Loucy (cell line): ENCODE results near the gene SLC22A23.

ENCODE experiments used
- H2AFZ ChIP-seq: fragments of 200-600 bp; sonication (generic); 2 replicates; pipeline ENCODE4 v1.6.0; 2016; ENCODE audit warnings: antibody characterized with exemption, mild to moderate bottlenecking, low read length, moderate library complexity
- H3F3A ChIP-seq: fragments of 200-600 bp; 2 replicates; pipeline ENCODE4 v1.6.0; 2016; ENCODE audit warnings: antibody characterized with exemption, low read depth, mild to moderate bottlenecking
- H3K27me3 ChIP-seq: fragments of 200-600 bp; sonication (generic); 2 replicates; pipeline ENCODE4 v1.6.1; 2014; ENCODE audit warnings: low read length, mild to moderate bottlenecking; ENCODE audit not compliant: insufficient read depth, poor library complexity, severe bottlenecking
- H3K36me3 ChIP-seq: fragments of 200-600 bp; sonication (generic); 2 replicates; pipeline ENCODE4 v1.6.1; 2016; ENCODE audit warnings: low read length; ENCODE audit not compliant: insufficient read depth
- H3K4me1 ChIP-seq: fragments of 200-600 bp; sonication (generic); 2 replicates; pipeline ENCODE4 v1.5.1; 2014; ENCODE audit warnings: low read length, mild to moderate bottlenecking; ENCODE audit not compliant: insufficient read depth, poor library complexity, severe bottlenecking
- H3K4me2 ChIP-seq: fragments of 200-600 bp; sonication (generic); 2 replicates; pipeline ENCODE4 v1.6.0; 2014; ENCODE audit warnings: antibody characterized with exemption, low read length, low read depth, mild to moderate bottlenecking; ENCODE audit not compliant: poor library complexity, severe bottlenecking
- H3K4me3 ChIP-seq: fragments of 200-600 bp; sonication (generic); 2 replicates; pipeline ENCODE4 v1.5.1; 2014; ENCODE audit warnings: low read length, mild to moderate bottlenecking, mixed read lengths; ENCODE audit not compliant: poor library complexity, severe bottlenecking
- H3K79me2 ChIP-seq: fragments of 200-600 bp; sonication (generic); 2 replicates; pipeline ENCODE4 v1.6.1; 2014; ENCODE audit warnings: low read length; ENCODE audit not compliant: insufficient read depth
- H3K9ac ChIP-seq: fragments of 200-600 bp; sonication (generic); 2 replicates; pipeline ENCODE4 v1.6.0; 2014; ENCODE audit warnings: mild to moderate bottlenecking, low read depth, low read length, moderate library complexity; ENCODE audit not compliant: poor library complexity, severe bottlenecking
- H3K9me2 ChIP-seq: fragments of 200-600 bp; sonication (generic); replicated peaks from 2 replicates; pipeline ENCODE4 v1.6.1; 2016; ENCODE audit warnings: low read depth, low read length, mixed read lengths
- H3K9me3 ChIP-seq: fragments of 200-600 bp; sonication (generic); 2 replicates; pipeline ENCODE4 v1.6.1; 2014; ENCODE audit warnings: mild to moderate bottlenecking, antibody characterized with exemption, low read length, low read depth; ENCODE audit not compliant: insufficient read depth
- H4K20me1 ChIP-seq: fragments of 200-600 bp; sonication (generic); 2 replicates; pipeline ENCODE4 v1.6.0; 2014; ENCODE audit warnings: antibody characterized with exemption, low read length, mild to moderate bottlenecking; ENCODE audit not compliant: insufficient read depth, poor library complexity, severe bottlenecking
- CTCF ChIP-seq: fragments of 200-600 bp; sonication (generic); conservative IDR thresholded peaks from 2 replicates; pipeline ENCODE4 v1.5.1; 2014; ENCODE audit warnings: mild to moderate bottlenecking, antibody characterized with exemption, low read length
- EZH2phosphoT487 ChIP-seq: fragments of 200-600 bp; IDR thresholded peaks from 2 replicates; pipeline ENCODE4 v1.6.1; 2018; ENCODE audit warnings: antibody characterized with exemption, mild to moderate bottlenecking, moderate library complexity, borderline replicate concordance

Gene SLC22A23

GRCh38 chr6:3309391-3310050 is 147.3 kb downstream of the SLC22A23 start:
- no peak for TF ChIP-seq EZH2phosphoT487
- TF ChIP-seq CTCF: no peak
- no peak overlapping the region for H2AFZ ChIP-seq

GRCh38 chr6:3308106-3308505 is 148.7 kb downstream of the SLC22A23 start:
- no peaks in the 10 kb centered on the region for H3K9me2 ChIP-seq
- no peaks in the 10 kb centered on the region for H3K9me3 ChIP-seq
- no peak overlapping the region for H3K4me3 ChIP-seq
- H2AFZ ChIP-seq: no peak overlapping the region
- no peak overlapping the region for H3K4me2 ChIP-seq
- H3K36me3 ChIP-seq: no peaks in the 10 kb centered on the region
- H3K79me2 ChIP-seq: no peaks in the 10 kb centered on the region
- H3F3A ChIP-seq: no peaks in the 10 kb centered on the region
- H3K27me3 ChIP-seq: no peaks in the 10 kb centered on the region
- no peaks in the 10 kb centered on the region for H4K20me1 ChIP-seq
- no peak for TF ChIP-seq EZH2phosphoT487
- no peak for TF ChIP-seq CTCF
- H3K9ac ChIP-seq: no peak overlapping the region
- no peaks in the 10 kb centered on the region for H3K4me1 ChIP-seq

More at GRCh38 chr6:3309391-3310050, 147.3 kb downstream of the SLC22A23 start:
- no peak overlapping the region for H3K4me3 ChIP-seq
- H3K27me3 ChIP-seq: no peaks in the 10 kb centered on the region
- H3K9me3 ChIP-seq: no peaks in the 10 kb centered on the region
- no peak overlapping the region for H3K4me2 ChIP-seq
- no peaks in the 10 kb centered on the region for H3K36me3 ChIP-seq
- H3K4me1 ChIP-seq: no peaks in the 10 kb centered on the region
- no peaks in the 10 kb centered on the region for H3K79me2 ChIP-seq
- H4K20me1 ChIP-seq: no peaks in the 10 kb centered on the region
- H3K9me2 ChIP-seq: no peaks in the 10 kb centered on the region
- no peaks in the 10 kb centered on the region for H3F3A ChIP-seq
- H3K9ac ChIP-seq: no peak overlapping the region

GRCh38 chr6:3307436-3307835 is 149.4 kb downstream of the SLC22A23 start:
- Histone ChIP-seq H3K4me1 (no peaks in the 10 kb centered on the region), H3K4me2 (no peak overlapping the region), H3K9ac (no peak overlapping the region), H3K36me3 (no peaks in the 10 kb centered on the region), H4K20me1 (no peaks in the 10 kb centered on the region), H3K9me2 (no peaks in the 10 kb centered on the region), H3K9me3 (no peaks in the 10 kb centered on the region), H3K27me3 (no peaks in the 10 kb centered on the region), H3K79me2 (no peaks in the 10 kb centered on the region), H3K4me3 (no peak overlapping the region), H2AFZ (no peak overlapping the region), H3F3A (no peaks in the 10 kb centered on the region)
- no peak for TF ChIP-seq EZH2phosphoT487
- TF ChIP-seq CTCF: no peak
